ENCODE data around the gene C1orf53.
"Not testable (repeated sequence)": the region's sequence is repeated elsewhere in the genome, so short reads cannot be mapped to it uniquely, and the experiment has no call there.

The C1orf53 gene

DNA sequence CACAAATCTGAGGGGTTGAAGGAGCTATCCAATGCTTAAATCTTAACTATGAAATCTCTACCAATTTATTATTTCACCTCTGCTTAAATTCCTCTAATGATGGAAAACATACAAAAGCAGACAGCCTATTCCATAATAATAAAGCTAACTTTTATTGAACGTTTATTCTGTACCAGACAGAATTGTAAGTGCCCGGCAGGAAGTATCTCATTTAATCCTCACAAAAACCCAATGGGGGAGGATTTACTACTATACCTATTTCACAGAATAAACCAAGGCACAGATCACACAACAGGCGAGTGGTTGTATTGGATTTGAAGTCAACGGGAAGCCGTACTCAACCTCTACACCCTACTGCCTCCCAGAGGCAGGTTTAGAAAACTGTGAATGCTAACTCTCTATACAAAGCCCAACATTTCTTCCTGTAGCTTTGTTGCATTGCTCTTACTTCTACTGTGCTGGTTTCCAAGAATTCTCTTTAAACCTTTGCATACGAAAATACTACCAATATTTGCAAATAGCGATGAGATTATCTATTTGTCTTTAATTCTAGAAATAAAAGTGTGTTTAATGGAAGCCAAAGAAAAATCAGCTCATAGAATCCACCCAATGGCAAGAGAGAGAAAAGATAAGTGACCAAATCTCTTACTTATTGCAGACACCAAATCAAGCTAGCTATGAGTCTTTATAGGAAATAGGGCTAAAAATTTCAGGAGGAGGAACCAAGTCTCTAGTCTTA is 33.5 kb upstream of the C1orf53 start:
- DNase-seq (ENCODE audit: extremely low read depth, low read depth) = peak; percentile 16
- no peak overlapping the region for H3K4me3 ChIP-seq (replicated peaks; ENCODE audit: low read depth, low read length)
- TF ChIP-seq, protein P1, sequence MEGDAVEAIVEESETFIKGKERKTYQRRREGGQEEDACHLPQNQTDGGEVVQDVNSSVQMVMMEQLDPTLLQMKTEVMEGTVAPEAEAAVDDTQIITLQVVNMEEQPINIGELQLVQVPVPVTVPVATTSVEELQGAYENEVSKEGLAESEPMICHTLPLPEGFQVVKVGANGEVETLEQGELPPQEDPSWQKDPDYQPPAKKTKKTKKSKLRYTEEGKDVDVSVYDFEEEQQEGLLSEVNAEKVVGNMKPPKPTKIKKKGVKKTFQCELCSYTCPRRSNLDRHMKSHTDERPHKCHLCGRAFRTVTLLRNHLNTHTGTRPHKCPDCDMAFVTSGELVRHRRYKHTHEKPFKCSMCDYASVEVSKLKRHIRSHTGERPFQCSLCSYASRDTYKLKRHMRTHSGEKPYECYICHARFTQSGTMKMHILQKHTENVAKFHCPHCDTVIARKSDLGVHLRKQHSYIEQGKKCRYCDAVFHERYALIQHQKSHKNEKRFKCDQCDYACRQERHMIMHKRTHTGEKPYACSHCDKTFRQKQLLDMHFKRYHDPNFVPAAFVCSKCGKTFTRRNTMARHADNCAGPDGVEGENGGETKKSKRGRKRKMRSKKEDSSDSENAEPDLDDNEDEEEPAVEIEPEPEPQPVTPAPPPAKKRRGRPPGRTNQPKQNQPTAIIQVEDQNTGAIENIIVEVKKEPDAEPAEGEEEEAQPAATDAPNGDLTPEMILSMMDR (IDR thresholded peaks at IDR 0.05; ENCODE audit: low read depth, low read length, missing control alignments) = peak; percentile 55

DNA sequence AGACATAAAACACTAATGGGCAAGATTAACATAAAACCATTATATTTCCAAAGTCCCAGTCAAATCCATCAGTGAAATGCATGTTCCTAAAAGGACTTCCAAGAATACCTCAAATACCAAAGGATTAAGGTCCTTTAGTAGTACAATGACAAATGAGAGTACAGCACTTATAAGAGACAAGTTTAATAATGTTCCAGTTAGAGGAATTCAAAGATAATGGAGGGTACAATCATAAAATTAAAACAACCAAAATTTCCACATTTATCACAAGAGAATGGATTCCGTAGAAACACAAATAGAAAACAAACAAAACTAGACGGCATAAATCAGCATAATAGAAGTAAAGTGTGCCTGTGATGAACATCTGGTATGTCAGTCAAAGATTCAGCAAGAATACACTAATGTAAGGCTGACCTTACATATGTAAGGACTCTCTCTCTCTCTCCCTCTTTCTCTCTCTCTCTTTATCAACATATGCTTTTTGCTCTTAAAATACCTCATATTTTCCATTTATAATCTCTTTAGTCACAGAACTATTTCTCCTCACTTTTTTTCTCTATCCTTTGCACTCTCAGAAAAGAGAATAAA is 32.8 kb upstream of the C1orf53 start:
- TF ChIP-seq, protein P1 (IDR thresholded peaks at IDR 0.05; ENCODE audit: low read depth, low read length, missing control alignments) = no peak
- no peak overlapping the region for H3K4me3 ChIP-seq (replicated peaks; ENCODE audit: low read depth, low read length)

DNA sequence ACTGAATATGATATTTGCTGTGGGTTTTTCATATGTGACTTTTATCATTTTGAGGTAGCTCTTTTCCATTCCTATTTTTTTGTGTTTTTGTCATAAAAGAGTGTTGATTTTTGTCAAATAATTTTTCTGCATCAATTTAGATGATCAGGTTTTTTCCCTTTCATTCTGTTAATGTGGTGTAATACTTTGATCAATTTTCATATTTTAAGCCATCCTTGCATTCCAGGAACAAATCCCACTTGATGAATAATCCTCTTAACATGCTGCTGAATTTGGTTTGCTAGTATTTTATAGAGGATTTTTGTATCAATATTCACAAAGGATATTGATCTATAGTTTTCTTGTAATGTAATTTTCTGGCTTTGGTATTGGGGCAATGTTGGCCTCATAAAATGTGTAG is 25.5 kb upstream of the C1orf53 start:
- TF ChIP-seq, protein P1 (IDR thresholded peaks at IDR 0.05; ENCODE audit: low read depth, low read length, missing control alignments) = no peak
- H3K4me3 ChIP-seq (replicated peaks; ENCODE audit: low read depth, low read length) = no peak overlapping the region
- DNase-seq (ENCODE audit: extremely low read depth, low read depth) = no peak

More for the DNA sequence above, 32.8 kb upstream of the C1orf53 start:
- DNase-seq (ENCODE audit: extremely low read depth, low read depth) = no peak

DNA sequence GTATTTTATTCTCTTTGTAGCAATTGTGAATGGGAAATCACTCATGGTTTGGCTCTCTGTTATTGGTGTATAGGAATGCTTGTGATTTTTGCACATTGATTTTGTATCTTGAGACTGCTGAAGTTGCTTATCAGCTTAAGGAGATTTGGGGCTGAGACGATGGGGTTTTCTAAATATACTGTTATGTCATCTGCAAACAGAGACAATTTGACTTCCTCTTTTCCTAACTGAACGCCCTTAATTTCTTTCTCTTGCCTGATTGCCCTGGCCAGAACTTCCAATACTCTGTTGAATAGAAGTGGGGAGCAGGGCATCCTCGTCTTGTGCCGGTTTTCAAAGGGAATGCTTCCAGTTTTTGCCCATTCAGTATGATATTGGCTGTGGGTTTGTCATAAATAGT is 22.0 kb upstream of the C1orf53 start:
- not testable (repeated sequence) for DNase-seq (ENCODE audit: extremely low read depth, low read depth)

DNA sequence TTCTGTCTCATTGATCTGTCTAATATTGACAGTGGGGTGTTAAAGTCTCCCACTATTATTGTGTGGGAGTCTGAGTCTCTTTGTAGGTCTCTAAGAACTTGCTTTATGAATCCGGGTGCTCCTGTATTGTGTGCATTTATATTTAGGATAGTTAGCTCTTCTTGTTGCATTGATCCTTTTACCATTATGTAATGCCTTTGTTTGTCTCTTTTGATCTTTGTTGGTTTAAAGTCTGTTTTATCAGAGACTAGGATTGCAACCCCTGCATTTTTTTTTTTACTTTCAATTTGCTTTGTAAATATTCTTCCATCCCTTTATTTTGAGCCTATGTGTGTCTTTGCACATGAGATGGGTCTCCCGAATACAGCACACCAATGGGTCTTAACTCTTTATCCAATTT is 20.2 kb upstream of the C1orf53 start:
- H3K4me3 ChIP-seq (replicated peaks; ENCODE audit: low read depth, low read length); DNase-seq (ENCODE audit: extremely low read depth, low read depth): not testable (repeated sequence)

More for the DNA sequence above, 22.0 kb upstream of the C1orf53 start:
- not testable (repeated sequence) for H3K4me3 ChIP-seq (replicated peaks; ENCODE audit: low read depth, low read length)

DNA sequence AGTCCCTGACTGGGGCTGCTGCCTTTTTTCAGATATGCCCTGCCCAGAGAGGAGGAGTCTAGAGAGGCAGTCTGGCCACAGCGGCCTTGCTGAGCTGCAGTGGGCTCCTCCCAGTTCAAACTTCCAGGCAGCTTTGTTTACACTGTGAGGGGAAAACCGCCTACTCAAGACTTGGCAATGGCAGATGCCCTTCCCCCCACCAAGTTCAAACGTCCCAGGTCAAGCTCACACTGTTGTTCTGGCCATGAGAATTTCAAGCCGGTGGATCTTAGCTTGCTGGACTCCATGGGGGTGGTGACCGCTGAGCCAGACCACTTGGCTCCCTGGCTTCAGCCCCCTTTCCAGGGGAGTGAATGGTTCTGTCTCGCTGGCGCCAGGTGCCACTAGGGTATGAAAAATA is 18.3 kb upstream of the C1orf53 start:
- DNase-seq (ENCODE audit: extremely low read depth, low read depth) = no peak
- TF ChIP-seq, protein P1 (IDR thresholded peaks at IDR 0.05; ENCODE audit: low read depth, low read length, missing control alignments) = no peak
- no peak overlapping the region for H3K4me3 ChIP-seq (replicated peaks; ENCODE audit: low read depth, low read length)

DNA sequence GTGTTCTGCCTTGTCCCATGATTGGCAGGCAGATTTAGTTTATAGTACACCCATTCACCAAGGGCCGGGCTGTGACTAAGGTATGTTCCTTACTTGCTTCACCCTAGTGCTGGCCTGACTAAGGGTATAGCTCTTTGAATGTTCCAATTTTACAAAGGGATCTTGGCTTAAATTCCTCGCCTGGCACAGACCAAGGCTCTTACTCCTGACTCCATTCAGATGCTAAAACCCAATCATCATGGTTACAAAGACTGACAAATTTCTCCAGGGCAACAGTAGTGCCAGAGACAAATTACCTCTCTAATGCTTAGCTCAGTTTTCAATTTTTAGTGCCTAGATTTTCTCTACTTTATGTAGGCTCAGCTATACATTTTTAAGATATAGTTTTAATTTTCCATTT is 11.5 kb upstream of the C1orf53 start:
- TF ChIP-seq, protein P1 (IDR thresholded peaks at IDR 0.05; ENCODE audit: low read depth, low read length, missing control alignments) = no peak
- no peak for DNase-seq (ENCODE audit: extremely low read depth, low read depth)
- H3K4me3 ChIP-seq (replicated peaks; ENCODE audit: low read depth, low read length) = no peak overlapping the region

DNA sequence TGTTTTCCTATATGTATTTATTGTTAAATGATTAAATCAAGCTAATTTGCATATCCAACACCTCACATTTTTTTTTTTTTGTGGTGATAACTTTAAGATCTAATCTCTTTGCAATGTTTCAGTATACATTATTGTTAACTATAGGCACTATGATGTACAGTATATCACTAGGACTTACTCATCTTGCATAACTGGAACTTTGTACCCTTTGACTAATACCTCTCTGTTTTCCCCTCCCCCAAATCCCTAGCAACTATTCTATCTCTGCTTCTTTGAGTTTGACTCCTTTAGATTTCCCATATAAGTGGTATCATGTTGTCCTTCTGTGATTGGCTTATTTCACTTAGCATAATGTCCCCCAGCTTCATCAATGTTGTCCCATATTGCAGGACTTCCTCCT is 9.7 kb upstream of the C1orf53 start:
- TF ChIP-seq, protein P1 (IDR thresholded peaks at IDR 0.05; ENCODE audit: low read depth, low read length, missing control alignments) = no peak
- H3K4me3 ChIP-seq (replicated peaks; ENCODE audit: low read depth, low read length) = no peak overlapping the region

More for the DNA sequence above, 9.7 kb upstream of the C1orf53 start:
- DNase-seq (ENCODE audit: extremely low read depth, low read depth) = no peak
